ENCODE data around the gene VEZF1.

VEZF1 gene

DNA sequence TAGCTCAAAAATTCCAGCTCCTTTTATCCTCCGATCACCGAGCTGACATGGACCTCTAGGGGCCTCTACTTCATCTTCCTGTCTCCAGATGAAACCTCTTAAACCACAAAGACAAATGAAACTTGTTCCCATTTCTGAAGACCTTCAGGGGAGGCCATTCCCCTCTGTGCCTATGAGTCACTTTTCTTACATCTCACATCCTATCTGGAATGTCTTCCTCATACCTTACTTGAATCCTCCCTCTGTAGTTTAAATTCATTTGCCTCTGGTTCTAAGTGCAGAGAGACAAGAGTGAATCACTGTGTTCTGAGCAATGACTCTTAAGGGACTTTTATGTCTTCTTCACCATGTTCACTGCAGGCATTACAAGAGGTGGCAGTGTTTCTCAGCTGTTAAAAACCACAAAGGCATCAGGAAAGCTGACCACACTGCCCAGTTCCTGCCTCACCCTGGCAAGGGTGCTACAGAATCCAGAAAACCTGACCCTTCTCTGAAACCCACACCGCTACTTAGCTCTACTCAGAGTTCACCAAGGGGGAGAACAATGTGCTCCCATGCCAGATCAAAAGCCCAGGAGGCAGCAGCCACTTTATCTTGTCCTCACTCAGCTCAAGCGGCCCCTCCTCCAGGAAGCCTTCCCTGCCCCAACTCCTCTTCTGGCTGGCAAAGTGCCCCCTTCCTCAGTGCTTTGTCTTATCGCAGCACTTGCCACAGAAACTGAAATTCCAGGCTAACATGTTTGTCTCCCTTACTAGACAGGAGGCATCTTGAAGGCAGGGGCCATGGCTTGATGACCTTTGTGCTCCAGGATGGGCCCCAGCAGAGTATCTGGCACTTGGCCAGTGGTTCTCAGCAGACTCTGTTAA, 39.3 kb downstream of the VEZF1 start:
- DNase-seq = no peak

DNA sequence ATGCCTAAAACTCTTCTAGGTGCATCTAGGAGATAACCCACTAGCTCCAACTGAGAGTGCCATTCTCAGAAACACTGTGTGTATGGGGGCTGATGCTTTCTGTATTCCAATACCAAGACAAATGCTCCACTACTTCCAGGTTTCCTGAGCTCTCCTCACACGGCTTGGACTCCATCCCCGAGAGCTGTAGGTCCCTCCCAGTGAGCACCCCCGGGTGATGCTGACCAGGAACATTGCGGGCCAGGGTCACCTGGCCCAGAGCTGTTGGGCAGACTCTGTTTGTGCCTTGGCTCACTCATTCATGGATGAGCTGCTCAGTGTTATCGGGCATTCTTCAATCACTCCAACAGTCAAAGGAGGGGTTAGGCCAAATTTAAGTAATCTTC, 39.9 kb downstream of the VEZF1 start:
- no peak for DNase-seq

DNA sequence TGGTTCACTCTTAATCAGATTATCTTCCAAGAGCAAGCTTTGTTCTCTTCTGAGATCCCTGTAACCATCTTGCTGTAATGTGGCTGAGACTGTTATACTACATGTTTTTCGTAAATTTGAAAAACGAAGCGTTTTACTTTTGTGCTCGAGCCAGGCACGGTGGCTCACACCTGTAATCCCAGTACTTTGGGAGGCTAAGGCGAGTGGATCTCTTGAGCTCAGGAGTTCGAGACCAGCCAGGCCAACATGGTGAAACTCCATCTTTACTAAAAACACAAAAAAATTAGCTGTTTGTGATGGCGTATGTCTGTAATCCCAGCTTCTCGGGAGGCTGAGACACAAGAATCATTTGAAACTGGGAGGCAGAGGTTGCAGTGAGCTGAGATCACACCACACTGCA, 40.7 kb downstream of the VEZF1 start:
- no peak for DNase-seq

DNA sequence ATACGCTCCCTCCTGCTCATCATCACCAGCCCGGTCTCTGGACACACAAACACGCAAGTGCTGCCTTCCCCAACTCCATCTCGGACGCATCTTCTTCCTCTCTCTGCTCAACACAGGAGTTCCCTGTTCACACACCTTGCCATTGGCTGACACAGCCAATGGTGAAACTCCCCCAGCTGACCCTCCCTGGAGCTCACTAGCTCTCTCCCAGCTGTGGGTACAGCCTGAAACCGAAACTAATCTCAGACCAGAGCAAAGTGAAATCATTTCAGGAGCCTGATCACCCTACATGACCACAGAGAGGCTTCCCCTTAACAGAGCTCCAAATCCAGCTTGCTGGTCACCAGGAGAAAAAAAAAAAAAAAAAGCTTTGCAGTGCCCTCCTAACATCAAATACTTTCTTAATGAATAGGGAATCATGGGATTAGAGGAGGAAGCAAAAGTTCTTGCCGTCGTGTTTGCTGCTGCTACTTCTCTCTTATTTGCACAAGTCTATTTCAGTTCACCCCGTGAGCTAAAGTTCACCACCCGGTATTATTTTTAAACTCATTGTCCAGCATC, 41.2 kb downstream of the VEZF1 start:
- peak in 1 of 2 experiments; percentile 11 for DNase-seq

DNA sequence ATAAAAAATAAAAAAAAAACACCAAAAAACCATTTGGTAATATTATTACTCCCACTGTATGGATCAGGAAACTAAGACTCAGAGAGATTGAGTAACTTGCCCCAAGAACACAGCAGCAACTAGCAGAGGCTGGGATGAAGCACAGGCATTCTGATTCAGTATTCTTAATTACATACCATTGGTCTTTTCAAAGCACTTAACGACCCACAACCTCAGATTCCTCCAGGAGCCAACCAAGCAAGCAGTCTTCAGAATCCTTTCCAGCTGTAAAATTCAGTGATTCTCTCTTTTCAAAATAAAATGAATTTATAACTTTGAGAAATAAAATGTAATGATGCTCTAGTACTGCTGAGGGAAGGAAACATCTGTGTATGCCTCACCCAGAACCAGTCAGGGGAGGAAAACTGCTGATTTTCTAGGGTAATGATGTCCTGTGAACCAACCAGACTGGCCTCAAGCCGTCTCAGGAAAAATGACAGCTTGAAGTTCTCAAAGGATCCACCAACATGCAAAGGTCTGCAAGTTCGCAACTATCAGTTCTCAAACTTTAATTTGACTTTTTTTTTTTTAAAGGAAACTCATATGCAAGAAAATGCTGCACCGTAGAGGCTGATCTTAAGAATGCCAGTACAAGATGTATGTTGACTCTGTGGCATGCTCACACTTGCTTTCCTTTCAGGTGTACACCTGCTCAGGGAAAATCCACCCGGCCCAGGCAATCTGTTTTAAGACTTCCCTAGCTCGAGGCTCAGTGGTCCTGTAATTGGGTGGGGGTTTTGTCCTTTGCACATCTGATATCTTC, 41.9 kb downstream of the VEZF1 start:
- DNase-seq = no peak

DNA sequence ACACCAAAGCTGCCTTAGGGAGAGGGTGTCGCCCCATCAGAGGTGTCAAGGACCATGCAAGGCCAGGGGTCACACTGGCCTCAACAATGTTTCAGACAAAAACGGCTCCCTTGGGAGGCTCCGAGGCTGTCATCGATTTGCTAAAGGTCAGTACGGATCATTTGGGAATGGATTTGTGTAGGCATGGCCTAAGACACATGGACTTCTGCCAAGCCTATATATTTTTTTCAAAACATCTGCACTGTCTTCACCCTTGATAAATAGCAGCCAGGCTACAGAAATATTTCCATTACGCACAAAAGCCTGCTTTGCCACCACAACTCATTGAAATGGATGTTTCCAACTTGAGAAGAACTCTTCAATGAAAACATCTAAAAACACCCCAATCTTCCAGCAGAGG, 43.1 kb downstream of the VEZF1 start:
- DNase-seq = no peak

DNA sequence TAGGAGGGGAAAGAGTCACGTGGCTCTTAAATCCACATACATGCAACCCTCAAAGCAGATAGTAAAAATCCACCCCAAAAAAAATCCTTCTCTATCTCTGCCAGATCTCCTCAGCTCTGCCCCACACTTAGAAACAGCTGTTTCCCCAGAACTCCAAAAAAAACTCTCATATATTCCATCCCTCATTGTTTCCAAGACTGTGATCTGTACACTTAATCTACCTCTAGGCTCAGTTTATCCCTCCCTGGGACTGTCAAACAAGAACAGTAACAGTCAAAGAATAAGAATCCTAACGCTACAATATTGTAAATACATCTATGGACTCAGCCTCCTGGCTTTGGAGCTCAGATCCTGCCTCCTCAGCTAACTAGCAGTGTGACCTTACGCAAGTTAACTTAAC, 44.4 kb downstream of the VEZF1 start:
- DNase-seq = no peak

DNA sequence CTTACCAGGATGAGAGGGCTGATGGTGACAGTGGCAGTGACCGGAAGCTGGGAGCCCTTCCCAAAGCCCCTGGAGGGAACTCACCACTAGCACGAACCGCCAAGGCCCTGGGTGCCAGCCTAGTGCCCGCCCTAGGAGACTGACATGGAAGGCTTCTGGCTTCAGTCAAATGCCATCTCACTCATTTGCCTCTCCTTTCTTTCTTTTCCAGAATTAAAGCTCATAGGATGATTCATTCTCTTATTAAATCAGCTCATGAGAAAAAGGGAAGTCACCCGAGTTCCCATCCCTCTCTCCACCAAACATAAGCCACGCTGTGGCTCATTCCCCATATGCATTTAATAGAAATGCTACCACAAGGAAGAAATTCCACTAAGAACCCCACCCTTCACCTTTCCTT, 44.9 kb downstream of the VEZF1 start:
- no peak for DNase-seq

DNA sequence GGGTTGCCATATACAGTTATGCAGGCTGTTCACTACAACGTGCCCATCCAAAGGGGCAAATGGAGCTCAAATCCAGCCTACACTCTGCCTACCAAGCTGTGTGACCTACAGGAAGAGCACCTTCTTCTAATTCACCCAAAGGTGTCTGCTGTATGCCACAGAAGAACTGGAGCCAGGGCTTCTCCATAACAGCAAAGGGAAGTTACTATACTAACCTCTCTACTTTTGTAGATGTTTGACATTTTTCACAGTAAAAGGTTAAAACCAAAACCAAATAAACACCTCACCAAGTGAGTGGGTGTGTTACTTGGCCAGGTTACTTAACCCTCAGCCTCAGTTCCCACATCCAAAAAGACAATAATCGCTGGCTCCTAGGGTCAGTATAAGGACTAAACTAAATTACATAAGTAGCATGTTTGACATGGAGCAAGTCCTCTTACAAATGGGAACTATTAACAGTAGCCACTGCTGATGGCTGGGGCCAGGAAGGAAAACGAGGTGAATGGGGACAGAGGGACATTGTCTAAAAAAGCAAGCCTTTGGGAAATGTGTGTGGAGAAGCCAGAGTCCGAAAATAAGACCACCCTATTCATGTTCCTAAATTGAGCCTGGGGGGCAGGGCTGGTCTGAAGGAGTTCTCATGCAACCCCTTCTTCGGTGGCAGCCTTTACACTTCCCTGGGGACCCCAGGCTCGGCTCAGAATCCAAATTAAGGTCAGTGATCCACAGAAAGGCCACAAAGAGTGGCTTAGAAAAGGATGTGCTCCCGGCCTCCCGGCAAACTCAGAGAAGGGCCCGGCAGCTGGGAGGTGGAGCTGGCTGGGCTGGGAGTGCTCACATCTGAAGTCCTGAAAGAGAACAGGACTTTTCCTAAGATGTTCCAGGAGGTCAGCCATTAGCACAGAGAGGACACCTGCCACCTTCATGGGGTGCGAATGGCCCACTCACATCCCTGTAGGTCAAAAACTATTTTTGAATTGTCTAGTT, 46.4 kb downstream of the VEZF1 start:
- DNase-seq = no peak

DNA sequence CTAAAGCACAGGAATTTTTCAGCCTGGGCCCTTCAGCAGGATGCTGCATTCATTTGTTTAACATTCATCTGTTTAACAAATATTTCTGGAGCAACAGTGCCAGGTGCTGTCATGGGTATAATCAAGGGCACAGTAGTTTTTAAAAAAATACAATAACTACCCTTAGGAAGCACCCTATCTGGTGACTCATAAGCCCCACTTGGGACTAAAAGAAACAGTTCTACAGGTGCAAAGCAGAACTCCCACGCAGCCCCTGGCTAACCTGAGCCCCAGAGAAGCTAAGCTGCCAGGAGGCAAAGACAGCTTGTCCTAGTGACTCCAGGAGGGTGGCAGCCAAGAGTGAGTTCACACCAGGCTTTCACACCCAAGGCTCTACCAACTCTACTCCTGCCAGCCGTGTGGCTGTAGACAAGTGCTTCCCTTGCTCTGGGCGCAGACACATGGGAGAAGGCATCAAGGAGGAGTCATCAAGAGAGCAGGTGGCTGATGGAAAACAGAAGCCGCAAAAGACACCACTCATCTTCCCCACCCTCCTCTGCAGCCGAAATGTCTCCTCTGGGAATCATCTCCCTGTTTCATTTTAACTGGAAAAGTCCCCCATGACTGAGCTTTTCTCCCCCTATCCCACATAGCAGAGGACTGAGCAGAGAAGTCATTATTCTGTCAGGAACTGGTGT, 47.3 kb downstream of the VEZF1 start:
- DNase-seq = peak in 1 of 2 experiments; percentile 55

DNA sequence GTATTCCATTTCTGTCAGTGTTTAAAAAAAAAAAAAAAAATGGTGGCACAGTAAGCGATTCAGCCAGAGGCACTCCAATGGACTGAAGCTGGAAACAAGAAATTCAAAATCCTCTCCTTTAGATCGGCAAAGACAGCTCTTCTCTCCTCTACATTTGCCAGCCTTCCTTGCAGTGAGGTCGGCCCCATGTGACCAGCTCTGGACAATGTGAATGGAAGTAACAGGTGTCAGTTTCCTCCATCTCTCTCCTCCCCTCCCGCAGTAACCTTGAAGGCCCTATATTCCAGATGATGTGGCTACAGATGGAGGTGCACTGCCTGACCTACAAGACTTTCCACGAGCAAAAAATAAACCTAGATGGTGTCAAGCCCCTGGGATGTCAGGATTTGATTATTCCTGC, 47.8 kb downstream of the VEZF1 start:
- no peak for DNase-seq

DNA sequence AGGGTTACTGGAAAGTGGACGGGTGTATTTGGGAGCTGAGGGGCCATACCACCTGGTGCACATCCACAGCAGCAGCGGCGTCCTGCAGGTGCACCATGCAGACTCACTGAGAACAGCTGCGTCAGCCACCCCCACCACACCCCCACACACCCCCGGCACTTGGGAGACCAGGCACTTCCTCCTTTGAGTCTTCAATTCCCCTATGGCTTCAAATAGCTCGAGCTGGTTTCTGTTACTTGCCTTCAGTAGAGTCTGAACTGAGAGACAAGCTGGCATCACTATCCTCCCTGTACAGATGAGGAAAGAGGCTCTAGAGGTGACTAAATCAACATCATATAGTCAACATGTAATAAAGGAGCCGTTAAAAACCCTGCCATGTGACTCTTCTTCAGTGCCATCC, 48.3 kb downstream of the VEZF1 start:
- peak in 1 of 2 experiments; percentile 57 for DNase-seq

DNA sequence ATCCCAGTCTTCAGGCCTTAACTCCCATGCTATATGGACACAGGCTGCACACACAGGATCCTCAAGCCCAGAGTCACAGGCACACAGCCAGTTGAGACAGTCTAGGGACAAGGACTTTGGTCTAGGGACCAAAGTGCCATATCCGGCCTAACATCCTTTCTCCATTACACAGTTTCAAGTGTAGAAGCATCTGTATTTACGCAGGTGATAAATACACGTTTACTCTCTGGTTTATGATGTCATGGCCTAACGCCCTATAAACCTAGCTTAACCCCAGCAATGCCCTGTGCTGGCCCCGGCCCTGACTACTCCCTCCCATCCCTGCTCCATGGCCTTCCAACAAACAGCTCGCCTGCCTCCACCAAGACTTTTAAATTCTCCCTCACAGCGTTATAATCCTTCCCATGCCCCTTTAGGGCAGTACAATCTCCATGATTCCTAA, 50.0 kb downstream of the VEZF1 start:
- no peak for DNase-seq

DNA sequence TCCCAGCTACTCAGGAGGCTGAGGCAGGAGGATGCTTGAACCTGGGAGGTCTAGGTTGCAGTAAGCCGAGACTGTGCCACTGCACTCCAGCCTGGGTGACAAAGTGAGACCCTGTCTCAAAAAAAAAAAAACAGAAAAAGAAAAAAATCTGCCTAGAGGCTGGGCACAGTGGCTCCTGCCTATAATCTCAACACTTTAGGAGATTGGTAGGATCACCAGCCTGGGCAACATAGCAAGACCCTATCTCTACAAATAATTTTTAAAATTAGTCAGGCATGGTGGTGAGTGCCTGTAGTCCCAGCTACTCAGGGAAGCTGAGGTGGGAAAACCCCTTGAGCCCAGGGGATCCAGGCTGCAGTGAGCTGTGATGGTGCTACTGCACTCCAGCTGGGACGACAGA, 50.6 kb downstream of the VEZF1 start:
- DNase-seq = no peak

DNA sequence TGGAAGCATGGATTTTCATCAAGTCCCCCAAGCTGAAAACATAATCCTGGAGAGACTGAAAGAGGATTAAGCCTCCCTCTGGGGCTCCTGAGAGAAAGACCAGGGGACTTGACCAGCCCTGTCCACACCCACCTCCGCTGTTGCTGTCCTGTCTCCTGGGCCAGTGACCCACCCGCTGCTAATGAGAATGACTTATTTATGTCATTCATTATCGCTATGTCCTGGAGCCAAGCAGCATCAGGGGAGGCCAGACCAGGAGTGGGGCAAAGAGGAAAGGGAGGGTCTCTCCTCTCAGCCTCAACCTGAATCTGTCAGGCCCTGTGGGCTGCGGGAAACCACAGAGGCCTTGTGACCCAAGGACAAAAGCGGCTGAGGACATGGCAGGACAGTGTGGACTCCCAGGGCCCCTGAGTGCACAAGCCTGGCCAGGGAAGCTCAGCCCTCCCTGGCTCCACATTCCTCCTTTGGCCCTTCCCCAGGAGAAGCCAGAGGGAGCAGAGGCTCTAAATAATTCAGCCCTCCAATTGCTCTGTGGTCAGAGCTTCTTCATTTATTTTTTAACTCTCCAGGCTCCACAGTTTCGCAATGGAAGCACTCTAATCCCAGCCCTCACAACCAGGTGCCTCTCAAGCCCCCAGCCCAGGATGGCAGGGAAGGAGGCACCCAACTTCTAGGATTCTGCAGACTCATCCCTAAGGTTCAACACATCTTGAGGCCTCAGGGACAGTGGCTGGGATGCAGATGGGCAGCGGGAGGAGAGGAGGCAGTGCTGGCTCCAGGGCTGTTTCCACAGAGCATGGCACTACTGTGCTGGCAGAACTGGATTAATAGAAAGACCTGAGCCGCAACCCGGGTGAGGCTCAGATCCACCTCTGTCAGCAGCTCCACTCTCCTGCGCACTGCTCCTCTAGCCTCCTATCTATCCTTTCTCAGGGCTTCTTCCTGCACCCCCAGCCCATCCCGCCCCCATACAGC, 51.9 kb downstream of the VEZF1 start:
- no peak for DNase-seq

DNA sequence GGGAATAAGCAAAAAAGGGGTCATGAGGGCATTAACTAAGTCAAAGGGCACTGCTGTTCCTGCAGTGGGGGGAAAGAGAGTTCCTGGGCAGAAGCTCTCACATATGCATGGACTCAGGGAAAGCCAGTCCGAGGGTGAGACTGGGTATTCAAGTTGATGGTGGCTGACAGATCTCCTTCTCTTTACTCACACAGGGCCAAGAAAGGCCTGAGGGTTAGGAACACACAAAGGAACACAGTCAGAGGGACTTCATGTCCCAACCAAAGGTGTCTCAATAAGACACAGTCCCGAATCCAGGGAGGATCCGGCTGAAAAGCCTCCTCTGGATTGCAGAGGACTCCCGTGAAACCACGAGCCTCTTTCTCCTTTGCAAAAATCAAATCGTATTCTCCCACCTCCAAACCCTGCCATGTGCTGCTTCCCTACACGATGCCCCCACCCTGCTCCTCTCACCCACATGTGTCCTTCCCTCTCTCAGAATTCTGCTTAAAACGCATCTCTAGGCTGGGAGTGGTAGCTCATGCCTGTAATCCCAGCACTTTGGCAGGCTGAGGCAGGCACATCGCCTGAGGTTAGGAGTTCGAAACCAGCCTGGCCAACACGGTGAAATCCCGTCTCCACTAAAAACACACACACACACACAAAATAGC, 56.4 kb downstream of the VEZF1 start:
- DNase-seq = no peak

DNA sequence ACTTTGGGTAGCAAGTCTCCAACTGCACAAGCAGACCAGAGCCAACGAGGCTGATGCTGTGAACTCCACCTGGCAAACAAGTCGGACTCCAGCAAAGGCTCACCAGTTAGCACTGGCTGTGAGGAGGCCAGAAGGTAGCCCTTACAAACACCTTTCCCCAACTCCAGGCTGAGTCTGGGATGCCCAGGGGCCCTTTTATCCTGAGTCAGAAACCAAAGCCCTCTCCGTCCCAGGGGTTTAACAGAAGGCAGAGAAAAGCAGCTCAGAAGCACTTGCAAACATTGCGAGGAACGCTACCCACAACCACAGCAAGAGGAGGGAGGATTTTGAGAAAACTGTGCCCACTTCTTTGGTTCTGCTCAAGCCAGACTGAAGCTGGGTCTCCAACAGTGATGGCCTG, 57.8 kb downstream of the VEZF1 start:
- no peak for DNase-seq

DNA sequence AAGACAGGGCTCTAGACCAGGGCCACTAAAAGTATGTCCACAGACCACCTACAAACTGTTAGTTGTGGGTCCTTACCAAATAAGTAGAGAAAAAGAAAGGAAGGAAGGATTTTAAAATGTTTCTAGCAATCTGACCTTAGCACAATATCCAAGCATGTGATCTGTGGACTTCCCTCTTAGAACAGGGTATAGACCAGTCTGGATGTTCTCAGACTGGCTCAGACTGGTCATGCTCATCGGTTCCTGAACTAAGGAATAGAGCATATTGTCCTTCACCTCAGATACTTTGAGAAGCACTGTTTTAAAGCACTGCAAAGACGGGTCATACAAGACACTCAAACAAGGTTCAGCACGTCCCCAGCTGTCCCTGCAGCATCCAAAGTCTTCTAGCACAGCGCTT, 58.7 kb downstream of the VEZF1 start:
- no peak for DNase-seq

DNA sequence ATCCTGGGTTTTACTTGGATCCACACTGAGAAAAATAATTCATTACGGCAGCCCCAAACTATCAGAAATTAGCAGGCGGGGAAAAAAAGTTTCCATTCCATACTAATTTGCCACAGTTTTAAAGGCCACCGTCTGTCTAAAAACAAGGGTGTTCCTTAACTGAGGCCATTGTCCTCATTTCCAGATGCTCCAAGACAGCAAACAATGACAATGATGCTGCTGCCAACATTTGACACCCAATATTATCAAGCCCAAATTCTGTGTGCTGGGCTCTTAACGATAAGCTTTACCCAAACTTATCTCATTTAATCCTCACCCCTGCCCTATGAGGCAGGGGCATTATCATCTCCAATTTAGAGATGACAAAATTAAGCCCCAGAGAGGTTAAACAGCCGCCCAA, 59.1 kb downstream of the VEZF1 start:
- no peak for DNase-seq

DNA sequence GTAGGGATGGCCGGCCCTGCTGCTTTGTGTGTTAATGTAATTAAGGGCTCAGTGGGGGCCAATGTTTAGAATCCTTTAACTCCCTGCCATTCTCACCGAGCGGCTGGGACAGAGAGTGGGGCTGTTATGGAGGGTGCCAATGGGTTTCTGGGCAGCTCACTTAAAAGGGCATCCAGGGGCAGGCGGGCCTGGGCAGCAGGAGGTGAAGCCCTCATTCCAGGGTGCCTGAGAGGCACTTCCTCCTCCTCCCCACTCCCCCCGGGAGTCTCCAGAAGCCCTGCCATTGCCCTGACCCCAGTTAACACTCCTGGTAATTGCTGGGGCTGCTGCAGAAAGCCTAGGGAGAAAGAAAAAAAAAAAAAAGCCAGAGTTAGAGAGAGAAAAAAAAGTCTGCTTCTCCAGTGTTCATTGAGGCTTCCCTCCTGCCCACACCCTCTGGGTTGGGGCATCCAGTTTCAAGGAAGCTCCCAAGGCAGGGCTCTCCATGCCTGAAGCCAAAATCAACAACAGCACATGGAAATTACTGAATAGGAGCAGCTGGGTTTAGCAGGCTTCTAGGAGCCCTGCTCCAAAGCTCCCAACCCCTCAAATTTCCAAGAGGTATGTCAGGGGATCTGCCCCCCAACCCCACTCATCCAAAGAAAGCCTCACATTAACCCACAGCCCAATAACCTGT, 60.9 kb downstream of the VEZF1 start:
- no peak for DNase-seq
